GM19455 (cell line): Measurements from ENCODE around the gene EML4.

ENCODE experiments used
- ATAC-seq: cut with Tn5 transposase; IDR thresholded peaks from one replicate; pipeline ENCODE4 v1.9.1; 2021; ENCODE audit not compliant: unreplicated experiment

Gene EML4

DNA sequence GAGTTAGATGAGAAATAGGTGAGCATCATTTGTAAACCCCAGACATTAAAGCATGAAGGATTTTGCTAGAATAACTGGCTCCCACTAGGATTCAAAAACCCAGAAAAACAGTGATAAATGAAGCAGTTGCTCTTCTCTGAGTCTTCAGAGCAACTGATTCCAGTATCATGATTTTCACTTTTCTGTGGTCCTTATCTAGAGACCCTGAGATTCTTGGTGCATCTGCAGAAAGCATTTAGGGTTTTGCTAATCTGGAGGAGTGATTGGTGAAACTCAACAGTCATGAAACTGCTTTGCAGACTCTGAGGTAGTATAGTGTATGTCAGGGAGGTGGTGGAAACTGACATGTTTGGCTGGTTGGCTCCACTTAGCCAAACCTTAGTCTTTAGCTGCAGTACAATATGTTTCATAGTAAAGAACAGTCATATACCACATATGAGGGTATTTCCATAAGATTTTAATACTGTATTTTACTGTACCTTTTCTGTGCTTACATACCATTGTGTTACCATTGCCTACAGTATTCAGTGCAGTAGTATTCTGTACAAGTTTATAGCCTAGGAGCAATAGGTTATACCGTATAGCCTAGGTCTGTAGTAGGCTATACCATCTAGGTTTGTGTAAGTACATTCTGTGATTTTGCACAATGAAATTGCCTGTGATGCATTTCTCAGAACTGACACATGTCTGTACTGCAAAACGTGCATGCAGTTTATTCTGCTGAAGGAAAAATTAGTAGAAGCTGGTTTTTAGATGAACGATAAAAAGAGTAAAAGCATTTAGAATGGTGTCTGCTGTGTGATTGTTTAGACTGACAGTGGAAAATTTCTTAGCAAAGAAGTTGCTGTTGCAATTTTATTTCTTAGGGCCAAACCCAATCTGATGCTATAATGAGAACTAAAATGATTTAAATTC lies 23.8 kb downstream of the EML4 start:
- peak; percentile 54 for ATAC-seq

DNA sequence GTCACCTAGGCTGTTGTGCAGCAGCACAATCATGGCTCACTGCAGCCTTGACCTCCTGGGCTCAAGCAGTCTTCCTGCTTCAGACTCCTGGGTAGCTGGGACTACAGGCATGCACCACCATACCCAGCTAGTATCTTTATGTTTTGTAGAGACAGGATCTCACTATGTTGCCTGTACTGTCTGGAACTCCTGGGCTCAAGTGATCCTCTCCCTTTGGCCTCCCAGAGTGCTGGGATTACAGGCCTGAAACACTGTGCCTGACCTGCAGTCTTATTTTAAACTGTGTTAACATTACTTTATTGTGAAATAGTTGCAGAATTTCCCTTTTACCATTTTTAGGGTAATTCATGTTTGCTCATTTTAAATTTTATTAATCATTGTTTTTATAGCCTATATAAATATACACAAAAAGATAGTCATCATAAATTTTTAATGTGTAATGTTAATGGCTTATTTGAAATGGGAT lies 24.6 kb downstream of the EML4 start:
- ATAC-seq, result no peak

DNA sequence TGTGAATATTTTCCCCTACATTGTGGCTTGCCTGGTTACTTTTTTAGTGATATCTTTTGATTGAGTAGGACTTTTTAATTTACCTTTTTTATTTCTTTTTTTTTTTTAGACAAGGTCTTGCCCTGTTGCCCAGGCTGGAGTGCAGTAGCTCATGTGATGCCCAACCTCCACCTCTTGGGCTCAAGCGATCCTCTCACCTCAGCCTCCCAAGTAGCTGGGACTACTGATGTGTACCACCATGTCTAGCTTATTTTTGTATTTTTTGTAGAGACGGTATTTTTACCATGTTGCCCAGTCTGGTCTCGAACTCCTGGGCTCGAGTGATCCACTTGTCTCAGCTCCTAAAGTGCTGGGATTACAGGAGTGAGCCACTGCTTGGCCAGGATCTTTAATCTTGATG lies 25.3 kb downstream of the EML4 start:
- ATAC-seq, result no peak

DNA sequence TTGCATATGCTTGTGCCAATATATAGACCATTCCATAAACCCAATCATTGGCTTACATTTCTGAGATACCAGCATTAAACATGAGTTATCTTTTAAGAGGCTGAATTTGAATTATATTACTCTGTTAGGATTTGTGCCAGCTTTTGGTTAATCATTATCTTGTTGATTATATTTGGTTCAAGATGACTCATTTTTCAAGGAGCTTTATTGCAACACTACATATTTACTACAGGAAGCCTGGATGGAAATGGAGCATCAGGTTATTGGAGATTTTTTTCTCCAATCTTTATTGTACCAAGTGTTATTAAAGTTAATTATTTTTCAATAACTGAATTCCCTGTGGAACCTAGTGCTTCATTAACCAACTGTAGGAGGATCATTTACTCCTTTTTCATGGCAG lies 26.4 kb downstream of the EML4 start:
- no peak for ATAC-seq

DNA sequence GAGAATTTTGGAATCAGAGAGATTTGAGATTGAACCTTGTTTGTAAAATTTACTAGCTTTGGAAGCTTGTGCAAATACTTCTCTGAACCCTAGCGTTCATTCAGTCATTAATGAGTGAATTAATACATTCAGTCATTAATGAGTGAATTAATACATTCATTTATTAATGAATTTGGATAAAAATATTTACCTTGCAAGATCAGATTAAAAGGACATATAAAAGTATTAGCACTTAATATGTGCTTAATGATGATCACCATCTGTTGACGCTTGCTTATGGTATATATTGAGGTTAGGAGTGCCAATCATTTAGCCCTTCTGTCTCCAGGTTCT lies 26.9 kb downstream of the EML4 start:
- no peak for ATAC-seq

DNA sequence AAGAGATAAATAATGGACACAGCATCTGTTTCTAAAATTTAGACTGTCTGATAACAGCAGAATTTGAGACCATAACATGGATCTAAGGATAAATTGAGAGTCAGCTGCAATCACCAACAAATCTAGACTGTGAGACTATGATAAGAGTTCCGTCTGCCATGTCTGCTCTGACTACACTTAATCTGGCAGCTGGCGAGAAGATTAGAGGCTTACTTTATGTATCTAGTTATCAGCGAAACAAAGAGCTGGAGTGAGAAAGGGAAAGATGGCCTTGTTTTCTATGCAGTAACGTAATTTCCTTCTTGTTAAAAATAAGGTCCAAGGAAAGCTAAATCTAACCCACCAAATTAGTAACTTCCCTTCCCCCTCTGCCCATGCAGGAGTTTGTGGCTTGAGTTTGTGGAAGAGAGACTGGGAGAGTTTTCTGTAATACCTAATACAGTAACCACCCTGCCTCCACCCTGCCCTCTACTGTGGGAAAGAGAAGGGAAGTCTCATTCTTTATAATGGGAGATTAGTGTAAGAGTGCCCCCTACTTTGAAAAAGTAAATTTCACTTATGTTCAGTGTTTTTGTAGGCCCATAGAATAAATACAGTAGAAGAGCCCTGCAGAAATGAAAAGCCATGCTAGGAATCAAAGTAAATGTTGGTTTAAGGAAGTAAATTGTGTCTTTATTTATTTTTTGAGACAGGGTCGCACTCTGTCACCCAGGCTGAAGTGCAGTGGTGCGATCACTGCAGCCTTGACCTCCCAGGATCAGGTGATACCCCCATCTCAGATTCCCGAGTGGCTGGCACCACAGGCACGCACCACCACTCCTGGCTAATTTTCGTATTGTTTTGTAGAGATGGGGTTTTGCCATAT lies 27.5 kb downstream of the EML4 start:
- no peak for ATAC-seq

DNA sequence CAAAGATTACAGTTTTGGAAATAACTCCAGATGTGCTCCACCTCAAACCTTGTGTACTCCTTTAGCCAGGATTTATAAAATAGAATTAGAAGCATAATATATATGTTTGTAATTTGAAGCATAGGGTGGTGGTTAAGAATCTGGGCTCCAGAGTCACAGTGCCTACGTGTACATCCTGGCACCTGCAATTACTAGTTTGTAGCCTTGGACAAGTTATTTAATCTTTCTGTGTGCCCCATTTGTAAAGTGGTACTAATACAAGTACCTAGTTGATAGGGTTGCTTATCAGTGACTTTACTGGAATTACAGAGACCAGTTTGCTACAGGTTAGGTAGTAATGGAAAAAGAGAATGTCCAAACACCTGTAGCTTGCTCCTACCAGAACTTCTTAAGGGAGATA lies 28.6 kb downstream of the EML4 start:
- ATAC-seq, result no peak

DNA sequence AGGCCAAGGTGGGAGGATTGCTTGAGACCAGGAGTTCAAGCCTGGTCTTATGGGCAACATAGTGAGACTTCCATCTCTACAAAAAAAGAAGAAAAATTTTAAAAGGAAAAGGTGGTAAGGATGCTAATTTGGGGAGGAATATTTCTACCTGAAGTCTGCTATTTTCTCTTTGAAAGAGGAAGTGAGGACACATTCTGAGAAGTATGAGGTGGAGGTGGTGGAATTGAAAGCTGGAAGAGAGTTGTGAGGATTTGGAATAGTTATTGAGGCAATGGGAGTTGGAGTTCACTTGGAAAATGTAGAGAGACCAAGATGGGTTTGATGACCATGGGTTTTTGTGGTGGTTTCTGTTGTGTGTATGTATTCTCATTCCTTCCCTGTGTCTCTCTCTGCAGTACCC lies 29.3 kb downstream of the EML4 start:
- ATAC-seq, result no peak

DNA sequence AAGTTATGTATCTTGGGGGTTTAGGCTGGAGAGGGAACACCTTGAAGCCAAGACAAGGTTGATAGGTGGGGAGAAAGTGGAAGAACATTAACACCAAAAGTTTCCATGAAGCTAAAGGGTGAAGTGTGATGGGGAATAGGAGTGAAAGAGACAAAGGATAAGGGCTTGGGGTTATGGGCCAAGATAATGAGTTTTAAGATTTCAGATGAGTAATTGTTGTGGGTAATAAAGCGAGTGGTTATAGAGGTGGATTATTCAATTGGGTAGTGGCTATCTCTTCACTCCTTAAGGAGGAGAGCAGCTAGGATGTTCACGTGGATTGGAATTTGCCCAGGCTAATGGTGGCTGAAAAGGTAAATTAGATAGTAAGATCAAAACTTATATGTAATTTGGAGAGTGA lies 29.8 kb downstream of the EML4 start:
- ATAC-seq, result no peak

DNA sequence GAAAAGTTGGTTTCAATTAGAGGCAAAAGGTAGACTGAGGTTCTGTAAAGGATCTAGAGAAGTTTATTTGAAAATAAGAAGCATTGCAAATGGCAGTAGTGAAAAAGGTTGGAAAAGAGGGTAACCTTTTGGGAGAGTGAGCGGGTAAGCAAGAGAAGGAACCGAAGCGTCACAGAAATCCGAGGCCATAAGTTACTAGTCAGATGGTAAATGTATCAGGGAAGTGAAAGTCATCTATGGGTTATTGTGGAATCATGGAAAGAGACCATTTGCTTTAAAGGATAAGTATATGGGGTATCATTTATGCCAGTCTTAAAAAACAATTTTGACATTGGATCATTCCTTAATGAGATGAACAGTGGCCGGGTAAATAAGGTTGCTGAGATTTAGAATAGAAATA lies 30.5 kb downstream of the EML4 start:
- ATAC-seq, result no peak

DNA sequence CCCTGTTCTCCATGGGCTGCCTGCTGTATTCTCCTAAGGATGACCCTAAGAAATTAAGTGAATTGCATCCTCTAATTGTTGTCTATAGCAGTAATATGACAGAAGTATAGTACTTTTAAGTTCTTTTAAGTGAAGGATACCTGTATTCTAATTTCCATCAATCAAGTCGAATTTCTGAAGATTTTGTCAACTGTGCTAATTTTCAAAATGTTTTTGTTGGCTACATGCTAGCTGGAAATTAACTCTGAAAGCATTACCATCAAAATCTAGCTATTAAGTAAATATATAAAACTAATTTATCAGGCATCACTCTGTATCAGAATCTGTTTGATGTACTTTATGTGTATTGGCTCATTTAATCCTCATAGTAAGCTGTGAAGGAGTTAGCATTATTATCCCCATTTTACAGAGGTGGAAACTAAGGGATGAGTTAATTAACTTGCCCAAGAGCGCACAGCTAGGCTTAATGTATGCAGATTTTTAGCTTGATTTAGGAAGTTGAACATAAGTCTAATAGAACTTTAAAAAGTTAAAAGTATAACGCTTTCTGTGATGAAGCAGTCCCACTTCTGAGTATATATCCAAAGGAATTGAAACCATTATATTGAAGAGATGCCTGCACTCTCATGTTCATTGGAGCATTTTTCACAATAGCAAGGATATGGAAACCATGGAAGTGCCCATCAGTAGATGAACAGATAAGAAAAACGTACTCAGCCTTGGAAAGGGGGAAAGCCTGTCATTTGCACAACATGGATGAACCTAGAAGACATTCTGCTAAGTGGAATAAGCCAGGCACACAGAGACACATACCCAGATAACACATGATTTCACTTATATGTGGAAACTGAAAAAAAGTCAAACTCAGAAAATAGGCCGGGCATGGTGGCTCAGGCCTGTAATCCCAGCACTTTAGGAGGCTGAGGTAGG lies 32.0 kb downstream of the EML4 start:
- no peak for ATAC-seq

DNA sequence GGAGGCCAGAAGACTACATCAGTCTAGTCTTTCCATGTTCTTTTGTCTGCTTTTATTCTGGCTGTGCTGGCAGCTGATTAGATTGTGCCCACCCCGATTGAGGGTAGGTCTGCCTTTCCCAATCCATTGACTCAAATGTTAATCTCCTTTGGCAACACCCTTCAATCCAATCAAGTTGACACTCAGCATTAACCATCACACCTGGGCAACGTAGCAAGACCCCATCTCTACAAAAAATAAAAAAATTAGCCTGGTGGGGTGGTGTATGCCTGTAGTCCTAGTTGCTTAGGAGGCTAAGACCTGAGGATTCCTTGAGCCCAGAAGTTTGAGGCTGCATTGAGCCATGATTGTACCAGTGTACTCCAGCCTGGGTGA lies 33.5 kb downstream of the EML4 start:
- ATAC-seq, result no peak

DNA sequence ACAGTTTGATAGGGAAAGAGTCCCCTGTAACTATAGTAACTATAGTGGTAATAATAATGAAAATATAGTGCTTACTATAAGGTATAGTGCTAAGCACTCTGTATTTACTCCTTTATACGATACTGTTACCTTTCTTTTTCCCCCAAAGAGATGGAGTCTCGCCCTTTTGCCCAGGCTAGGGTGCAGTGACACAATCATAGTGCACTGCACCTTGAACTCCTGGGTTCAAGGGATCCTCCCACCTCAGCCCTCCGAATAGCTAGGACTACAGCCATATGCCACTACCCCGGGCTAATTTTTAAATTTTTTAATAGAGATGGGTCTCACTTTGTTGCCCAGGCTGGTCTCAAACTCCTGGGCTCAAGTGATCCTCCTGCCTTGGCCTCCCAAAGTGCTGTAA lies 34.6 kb downstream of the EML4 start:
- no peak for ATAC-seq

DNA sequence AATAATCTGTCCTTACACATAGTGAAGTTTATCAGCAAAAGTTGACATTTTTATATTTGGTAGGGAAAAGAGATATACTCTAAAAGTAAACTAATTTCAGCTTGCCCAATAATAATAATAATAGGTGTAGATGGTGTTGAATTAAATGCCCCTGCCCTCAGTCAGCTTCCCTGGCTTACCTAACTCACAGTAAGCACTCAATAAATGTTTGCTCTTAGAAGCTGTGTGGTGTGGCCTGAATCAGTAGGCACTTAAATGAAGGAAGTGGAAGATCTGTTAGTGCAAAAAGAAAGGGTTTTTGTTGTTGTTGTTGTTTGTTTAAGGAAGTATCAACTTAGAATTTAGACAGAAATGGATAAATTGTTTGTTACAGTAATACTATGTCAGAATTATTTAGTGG lies 36.2 kb downstream of the EML4 start:
- ATAC-seq, result no peak

DNA sequence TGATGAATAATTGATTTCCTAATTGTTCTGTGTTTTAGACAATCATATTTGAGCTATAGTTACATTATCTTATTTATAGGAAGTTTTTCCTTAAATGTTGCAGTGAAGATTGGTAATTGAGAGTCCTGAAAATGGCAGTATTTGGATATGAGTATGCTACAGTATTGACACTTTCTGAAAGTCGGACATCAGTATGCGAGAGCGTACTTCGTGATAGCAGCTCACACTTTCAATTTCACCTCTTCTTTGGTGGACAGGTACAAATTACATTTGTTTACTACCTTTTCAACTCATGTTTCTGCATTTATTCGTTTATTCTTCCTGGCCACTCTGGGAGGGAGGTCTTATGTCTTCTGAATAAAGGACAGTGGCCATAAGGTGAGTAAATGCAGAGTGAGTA lies 38.7 kb downstream of the EML4 start:
- ATAC-seq, result no peak

DNA sequence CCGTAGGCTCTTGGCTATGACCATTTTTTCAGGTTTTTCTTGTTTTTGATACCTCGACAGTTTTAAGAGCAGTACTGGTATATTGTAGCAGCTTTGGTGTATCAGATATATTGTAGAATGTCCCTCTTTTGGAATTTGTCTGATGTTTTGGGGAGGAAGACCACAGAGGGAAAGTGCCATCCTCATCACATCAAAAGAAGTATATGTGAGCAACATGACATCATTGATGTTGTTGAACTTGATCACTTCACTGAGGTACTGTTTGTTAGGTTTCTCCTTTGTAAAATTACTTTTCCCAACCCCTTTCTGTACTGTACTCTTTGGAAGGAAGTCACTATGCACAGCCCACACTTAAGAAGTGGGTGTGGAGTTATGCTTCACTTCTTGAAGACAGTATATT lies 41.0 kb downstream of the EML4 start:
- ATAC-seq, result no peak

DNA sequence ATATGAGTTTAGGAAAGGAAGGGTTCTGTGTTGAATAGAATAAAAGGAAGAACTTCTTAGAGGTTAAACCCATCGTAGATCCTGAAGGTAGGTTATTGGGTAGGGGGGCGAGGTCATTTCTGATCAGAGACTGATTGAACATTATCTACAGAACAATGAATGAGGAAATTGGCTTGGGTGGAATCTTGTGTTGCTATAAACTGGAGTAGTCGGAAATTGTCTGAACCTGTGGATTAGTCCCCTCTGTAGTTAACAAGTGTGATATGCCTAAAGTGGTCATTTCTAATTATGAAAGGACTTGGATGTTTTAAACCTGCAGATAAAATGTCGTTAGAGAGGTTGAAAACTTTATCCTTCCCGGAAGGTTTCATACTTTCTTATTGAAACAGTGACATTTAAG lies 42.1 kb downstream of the EML4 start:
- no peak for ATAC-seq

DNA sequence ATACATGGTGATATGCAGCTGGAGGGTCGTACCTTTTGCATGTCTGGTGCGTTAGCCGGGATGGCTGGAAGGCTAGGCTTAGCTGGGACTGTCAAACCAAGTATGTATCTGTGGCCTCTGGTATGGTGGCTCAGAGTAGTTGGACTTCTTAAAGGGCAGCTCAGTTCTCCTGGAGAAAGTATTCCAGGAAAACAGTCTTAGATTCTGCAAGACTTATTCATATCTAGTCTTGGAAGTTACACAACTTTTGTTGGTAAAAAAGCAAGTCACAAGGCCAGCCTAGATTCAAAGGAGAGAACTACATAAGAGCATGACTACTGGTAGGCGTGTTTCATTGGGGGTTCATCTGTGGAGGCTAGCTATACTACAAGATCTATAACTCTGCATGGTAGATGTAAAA lies 45.5 kb downstream of the EML4 start:
- no peak for ATAC-seq

DNA sequence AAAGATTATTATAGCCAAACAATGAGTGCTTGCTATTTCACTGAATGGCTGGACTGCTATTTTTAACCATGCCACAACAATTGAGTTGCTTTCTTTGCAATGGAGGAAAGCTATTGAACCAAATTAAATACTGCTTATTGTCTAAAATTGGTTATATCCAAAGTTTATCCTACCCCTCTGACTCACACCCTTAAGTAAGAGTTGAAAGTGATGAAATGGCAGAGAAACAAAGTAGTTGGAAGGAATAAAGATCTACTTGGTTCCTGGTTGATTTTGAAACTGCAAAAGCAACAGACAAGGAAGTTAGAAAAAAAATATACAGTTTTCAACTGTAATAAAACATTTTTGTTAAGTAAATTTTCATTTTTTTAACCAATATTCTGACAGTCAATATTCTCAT lies 47.5 kb downstream of the EML4 start:
- ATAC-seq, result no peak

DNA sequence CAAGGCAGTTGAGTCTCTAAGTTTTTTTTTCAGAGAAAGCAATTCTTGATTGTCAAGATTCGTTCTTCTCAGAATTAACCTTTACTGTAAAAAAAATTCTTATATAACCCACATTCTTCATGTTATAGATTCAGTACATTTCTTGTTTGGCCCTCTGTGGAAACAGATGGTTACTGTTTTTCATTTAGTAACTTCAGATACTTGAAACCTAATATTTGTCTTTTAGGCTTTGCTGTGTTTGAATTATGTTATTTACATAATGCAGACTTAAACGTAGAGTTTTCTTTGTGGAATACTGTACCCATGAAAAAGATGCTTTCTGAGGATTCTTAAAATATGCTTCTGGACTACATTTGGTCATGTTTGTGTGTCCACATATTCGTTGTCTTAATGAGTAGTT lies 48.2 kb downstream of the EML4 start:
- no peak for ATAC-seq

DNA sequence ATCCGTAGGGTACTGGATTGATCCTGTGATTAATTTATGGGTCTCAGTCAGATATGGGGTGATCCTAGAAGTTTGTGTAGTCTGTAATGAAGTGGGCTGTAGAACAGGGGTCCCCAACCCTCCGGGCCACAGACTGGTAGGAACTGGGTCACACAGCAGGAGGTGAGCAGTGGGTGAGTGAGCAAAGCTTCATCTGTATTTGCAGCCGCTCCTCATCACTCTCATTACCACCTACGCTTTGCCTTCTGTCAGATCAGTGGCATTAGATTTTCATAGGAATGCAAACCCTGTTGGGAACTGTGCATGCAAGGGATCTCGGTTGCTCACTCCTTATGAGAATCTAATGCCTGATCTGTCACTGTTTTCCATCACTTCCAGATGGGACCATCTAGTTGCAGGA lies 48.8 kb downstream of the EML4 start:
- no peak for ATAC-seq
